GM21529 (cell line): ENCODE results near the gene STRBP.

Experiments
- ATAC-seq: cut with Tn5 transposase; IDR thresholded peaks from one replicate; pipeline ENCODE4 v1.9.1; 2021; ENCODE audit not compliant: unreplicated experiment

The STRBP gene

DNA sequence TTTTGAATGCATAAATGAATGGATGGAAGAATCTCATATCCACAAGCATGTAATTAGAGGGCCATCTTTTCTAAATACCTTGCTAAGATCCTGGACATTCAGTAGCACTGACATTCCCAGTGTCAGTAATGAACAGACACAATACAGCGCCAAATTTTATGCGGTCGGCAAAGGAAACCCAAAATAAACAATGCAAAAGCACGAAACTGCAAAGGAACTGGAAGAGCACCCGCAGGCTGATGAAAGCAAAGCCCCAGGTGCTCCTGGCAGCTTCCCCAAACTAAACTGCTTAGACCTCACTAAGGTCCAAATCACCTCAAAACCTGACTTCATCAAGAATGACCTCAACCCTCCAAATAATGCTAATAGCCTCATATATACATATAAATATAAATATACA is 133.0 kb downstream of the STRBP start:
- ATAC-seq = no peak

DNA sequence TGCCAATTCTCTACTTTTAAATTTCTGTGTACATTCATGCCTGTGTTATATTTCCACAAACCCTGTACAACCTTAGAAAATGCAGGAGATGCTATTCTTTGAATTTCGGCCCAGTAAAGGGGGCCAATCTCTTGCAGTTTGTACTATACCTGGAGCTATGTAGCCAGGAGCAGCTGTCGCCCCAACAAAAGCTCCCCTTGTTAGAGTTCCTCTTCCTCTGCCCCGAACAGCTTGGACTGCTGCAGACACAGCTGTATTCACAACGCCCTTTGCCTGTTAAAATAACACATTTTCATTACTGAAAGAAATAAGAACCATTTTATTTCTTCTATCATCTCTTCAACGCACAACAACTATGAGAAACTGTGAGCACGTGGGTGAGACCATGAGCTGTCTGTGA is 135.7 kb downstream of the STRBP start:
- ATAC-seq = no peak

GRCh38 chr9:123131993-123132392 is 136.4 kb downstream of the STRBP start:
- ATAC-seq = no peak

DNA sequence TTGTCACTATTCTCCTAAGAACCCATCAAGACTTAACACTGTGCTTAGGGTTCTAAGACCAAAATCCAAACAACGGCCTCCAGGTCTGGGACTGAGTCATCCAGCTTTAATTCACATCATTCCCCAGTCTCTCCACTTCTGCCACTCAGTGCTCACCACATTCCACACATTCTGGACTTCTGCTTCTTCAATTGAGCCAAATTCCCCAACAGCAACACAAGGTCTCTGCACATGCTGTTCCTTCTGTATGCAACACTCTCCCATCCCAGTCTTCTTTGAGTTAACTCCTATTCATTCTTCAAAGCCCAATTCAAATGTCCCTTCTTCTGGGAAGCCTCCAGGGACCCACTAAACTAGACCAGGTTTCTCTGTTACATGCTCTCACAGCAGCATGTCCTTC is 137.1 kb downstream of the STRBP start:
- ATAC-seq = no peak

- ATAC-seq = no peak
Observed at GRCh38 chr9:123129423-123129822, 139.0 kb downstream of the STRBP start.

GRCh38 chr9:123128591-123128990 is 139.8 kb downstream of the STRBP start:
- ATAC-seq = no peak

GRCh38 chr9:123127512-123128075 is 140.8 kb downstream of the STRBP start:
- no peak for ATAC-seq

DNA sequence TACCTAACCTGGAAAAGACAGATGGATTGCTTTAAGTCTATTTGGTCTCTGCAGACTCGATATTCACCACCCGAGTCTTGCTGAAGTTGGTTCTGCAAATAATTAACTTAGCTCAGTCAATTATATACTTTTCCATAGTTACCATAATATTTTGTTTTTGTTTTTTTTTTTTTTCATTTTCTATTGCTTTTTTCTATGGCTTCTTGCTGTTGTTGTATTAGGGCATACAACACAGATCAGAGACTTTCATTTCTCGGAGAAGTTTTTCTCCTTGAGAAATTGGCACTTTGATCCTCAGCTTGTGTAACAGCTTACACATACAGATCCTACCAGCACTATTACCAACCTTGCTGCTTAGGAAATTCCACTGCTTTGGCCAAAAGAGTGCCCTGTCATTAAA is 146.9 kb downstream of the STRBP start:
- no peak for ATAC-seq

GRCh38 chr9:123120953-123121352 is 147.4 kb downstream of the STRBP start:
- no peak for ATAC-seq

- ATAC-seq = no peak
Observed at GRCh38 chr9:123120131-123120530, 148.3 kb downstream of the STRBP start.

GRCh38 chr9:123119566-123119965 is 148.8 kb downstream of the STRBP start:
- no peak for ATAC-seq

GRCh38 chr9:123116036-123116435 is 152.3 kb downstream of the STRBP start:
- ATAC-seq = no peak

DNA sequence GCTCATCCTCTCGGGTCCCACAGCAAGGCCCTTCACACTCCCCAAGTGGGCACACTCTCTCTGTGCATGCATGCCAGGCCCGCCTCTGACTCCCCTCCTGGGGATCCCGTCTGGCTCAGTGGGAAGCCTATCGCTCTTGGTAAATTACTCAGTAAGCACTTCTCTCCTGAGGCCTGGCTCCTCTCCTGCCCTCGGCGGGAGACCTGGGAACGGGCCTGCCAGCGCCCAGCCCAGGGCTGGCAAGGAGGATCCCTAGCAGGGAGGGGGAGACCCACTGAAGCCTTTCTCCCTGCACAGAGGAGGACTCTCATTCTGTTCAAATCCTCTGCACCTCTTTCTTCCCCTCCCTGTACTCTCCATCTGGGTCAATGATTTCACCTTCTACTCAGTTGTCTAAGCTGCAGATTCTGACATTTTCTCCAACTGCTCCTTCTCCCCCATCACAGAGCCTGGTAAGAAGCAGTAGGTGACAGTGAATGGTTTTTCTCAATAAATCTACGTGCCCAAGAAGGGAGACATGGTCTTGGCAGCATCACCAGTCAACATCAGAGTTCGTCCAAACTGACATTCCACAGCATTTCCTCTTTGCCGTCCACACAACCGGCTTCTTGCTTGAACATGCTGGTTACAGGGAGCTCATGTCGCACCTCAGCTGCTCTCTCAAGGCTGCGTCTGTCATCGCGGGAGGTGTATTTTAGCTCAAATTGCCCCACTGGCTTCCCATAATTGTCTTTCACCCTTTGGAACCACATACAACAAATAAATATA is 153.1 kb downstream of the STRBP start:
- ATAC-seq = no peak

DNA sequence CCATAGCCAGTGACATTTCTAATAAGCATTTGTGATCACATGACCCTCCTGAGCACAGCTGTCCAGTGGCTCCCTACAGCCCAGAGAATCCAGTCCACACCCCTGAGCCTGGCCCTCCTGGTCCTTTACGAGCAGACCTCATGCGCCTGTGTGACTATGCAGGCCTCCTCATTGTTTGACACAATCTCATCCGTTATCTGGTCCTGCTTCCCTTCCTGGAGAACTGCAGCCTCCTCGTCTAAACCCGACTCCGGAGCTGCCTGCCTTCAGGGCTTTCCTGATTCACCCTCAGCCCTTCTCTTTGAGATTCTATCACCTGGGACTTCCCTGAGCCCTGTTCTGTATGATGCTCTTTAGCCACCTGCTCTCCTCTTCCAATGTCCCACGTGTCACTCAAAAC is 155.2 kb downstream of the STRBP start:
- ATAC-seq = no peak

- no peak for ATAC-seq
Observed at GRCh38 chr9:123112015-123112975, 156.1 kb downstream of the STRBP start.

- no peak for ATAC-seq
Observed at GRCh38 chr9:123111427-123112014, 156.9 kb downstream of the STRBP start.

DNA sequence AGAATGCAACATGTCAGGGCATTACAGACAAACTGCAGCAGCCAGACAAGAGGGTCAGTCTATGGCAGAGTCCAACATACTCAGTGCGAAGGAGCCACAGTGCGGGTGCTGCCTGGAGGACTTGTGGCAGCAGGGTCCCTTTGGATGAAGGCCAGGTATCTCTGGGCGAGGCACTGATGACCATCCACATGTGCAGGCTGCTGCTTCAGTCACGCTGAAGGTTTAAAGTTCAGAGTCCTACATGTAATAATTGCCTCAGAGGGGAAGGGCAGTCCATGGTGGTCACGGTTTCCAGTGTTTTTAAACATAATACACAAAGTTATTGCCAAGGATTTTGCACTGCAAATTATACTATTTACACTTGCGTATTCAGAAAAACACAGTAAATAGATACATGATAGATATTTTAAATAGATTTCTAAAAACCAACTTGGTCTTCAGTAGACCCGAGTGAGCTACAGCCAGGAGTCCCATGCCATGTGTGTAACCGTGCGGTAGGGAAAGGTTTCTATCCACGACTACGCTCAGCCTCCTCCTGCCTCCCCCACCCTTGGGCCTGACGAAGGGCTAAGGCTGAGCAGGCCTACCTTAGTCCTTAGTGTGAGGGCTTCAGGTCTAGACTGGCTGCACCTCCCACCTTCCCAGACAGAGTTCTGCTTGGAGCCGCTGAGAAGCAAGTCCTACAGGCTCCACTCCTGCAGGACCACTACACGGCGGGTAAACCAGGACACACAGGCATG is 158.7 kb downstream of the STRBP start:
- no peak for ATAC-seq

GRCh38 chr9:123108976-123109375 is 159.4 kb downstream of the STRBP start:
- no peak for ATAC-seq

GRCh38 chr9:123107639-123108285 is 160.6 kb downstream of the STRBP start:
- no peak for ATAC-seq

- ATAC-seq = no peak
Observed at GRCh38 chr9:123105490-123105889, 162.9 kb downstream of the STRBP start.
